CD4-positive, alpha-beta T cell treated with Interleukin-2 at 100 ng/mL for 4 hours (primary cell): ENCODE data around the gene STUM.
"Not testable (repeated sequence)": the region's sequence is repeated elsewhere in the genome, so short reads cannot be mapped to it uniquely, and the experiment has no call there.

Experiments
- DNase-seq: peaks from one replicate; pipeline ENCODE4 v3.0.0-alpha.2; 2020; ENCODE audit warnings: low spot score

STUM gene

GRCh38 chr1:226627050-226627755 is 78.6 kb downstream of the STUM start:
- no peak for DNase-seq

GRCh38 chr1:226627924-226628611 is 79.5 kb downstream of the STUM start:
- DNase-seq: no peak

GRCh38 chr1:226628612-226629155 is 80.1 kb downstream of the STUM start:
- no peak for DNase-seq

- no peak for DNase-seq
Measured at GRCh38 chr1:226629210-226629895, 80.8 kb downstream of the STUM start.

- DNase-seq: no peak
Measured at GRCh38 chr1:226629896-226630550, 81.5 kb downstream of the STUM start.

- DNase-seq: no peak
Measured at GRCh38 chr1:226630592-226630991, 82.0 kb downstream of the STUM start.

GRCh38 chr1:226631229-226632000 is 82.9 kb downstream of the STUM start:
- DNase-seq: no peak

- DNase-seq: no peak
Measured at GRCh38 chr1:226632169-226632879, 83.8 kb downstream of the STUM start.

GRCh38 chr1:226632922-226633351 is 84.4 kb downstream of the STUM start:
- no peak for DNase-seq

GRCh38 chr1:226633541-226634165 is 85.1 kb downstream of the STUM start:
- DNase-seq: no peak

- DNase-seq: peak; percentile 80
Measured at GRCh38 chr1:226634166-226634588, 85.6 kb downstream of the STUM start.

- no peak for DNase-seq
Measured at GRCh38 chr1:226634611-226635246, 86.2 kb downstream of the STUM start.

GRCh38 chr1:226635456-226635941 is 86.9 kb downstream of the STUM start:
- DNase-seq: peak; percentile 62

GRCh38 chr1:226636847-226637096 is 88.2 kb downstream of the STUM start:
- DNase-seq: no peak

GRCh38 chr1:226637147-226637935 is 88.8 kb downstream of the STUM start:
- no peak for DNase-seq

- DNase-seq: no peak
Measured at GRCh38 chr1:226638001-226638601, 89.5 kb downstream of the STUM start.

- no peak for DNase-seq
Measured at GRCh38 chr1:226638608-226639007, 90.0 kb downstream of the STUM start.

- not testable (repeated sequence) for DNase-seq
Measured at GRCh38 chr1:226639206-226639605, 90.6 kb downstream of the STUM start.

- DNase-seq: no peak
Measured at GRCh38 chr1:226639631-226640061, 91.1 kb downstream of the STUM start.
